Right cardiac atrium (tissue), 5 donors: Measurements from ENCODE around the gene RPS10. TPM values are rescaled to one million over a fixed set of nuclear protein-coding genes. Genes with fewer than 3 reads are reported as not detected.

Experiments
- ATAC-seq, 2 donors: fragments of 200-7000 bp; cut with Tn5 transposase; one replicate each; pipeline versions ENCODE4 v1.8.0 to v1.9.1; 2020; ENCODE audit warnings: moderate library complexity in 2 of 2, mild to moderate bottlenecking in 1 of 2
- DNase-seq, 3 donors: peaks; one replicate each; pipeline ENCODE4 v3.0.0-alpha.2; 2020
- H3K27ac ChIP-seq: one replicate; pipeline ENCODE4 v1.5.1; 2013; ENCODE audit warnings: mild to moderate bottlenecking, low read length, control low read depth, moderate library complexity
- H3K27me3 ChIP-seq: one replicate; pipeline ENCODE4 v1.6.1; 2013; ENCODE audit not compliant: control insufficient read depth, insufficient read depth
- H3K4me1 ChIP-seq: one replicate; pipeline ENCODE4 v1.6.1; 2013; ENCODE audit warnings: low read length; ENCODE audit not compliant: control insufficient read depth, insufficient read depth
- H3K4me3 ChIP-seq: one replicate; pipeline ENCODE4 v1.5.1; 2013; ENCODE audit warnings: low read length, control low read depth
- H3K9me3 ChIP-seq: one replicate; pipeline ENCODE4 v1.6.1; 2013; ENCODE audit warnings: low read length; ENCODE audit not compliant: control insufficient read depth
- WGBS: extraction: QIAGEN DNeasy Blood & Tissue Kit; methylation state at CpG from one replicate; pipeline ENCODE4 v1.1.7; 2013; 5-methylcytosine and 5-hydroxymethylcytosine counted together
- intact Hi-C, 4 donors: fragments of 100-400 bp; cut with DNase I; formaldehyde crosslinking; loops; one replicate each; pipeline versions ENCODE4 v1.11.0 to v1.14.0; 2022 to 2023
- polyA plus RNA-seq: library from polyadenylated mRNA; stranded (reverse); fragments of 200-250 nt; gene quantifications from one replicate; pipeline ENCODE4 v1.2.3, GENCODE V29; 2013
- total RNA-seq, 4 donors: library from RNA; stranded (reverse); fragmentation: NEBNext Ultra II Directional; extraction: Animal tissue kit (Norgen Biotek cat#: 25700); gene quantifications; one replicate each; pipeline ENCODE4 v1.2.1, GENCODE V29; 2021
- donor health status: healthy with polysubstance abuse.
- donor health status: DM: no; HTN: yes; CAD: no.
- donor health status: DM: no; HTN: no; CAD: no.
- donor health status: DM: no; HTN: yes; CAD: no; lungs with severe emphysema.
- donor health status: DM: yes; HTN: yes; CAD: no.

Gene RPS10
- total and polyA plus RNA-seq, 5 donors = 730 to 1,117 (median 817) TPM

- intact Hi-C loops = loop anchor here in 3 of 4 donors (10.0 kb wide), 1 partner anchor 141 kb away; no protein-coding TSS in a partner anchor
- ATAC-seq (no peak), DNase-seq (no peak)
- Histone ChIP-seq H3K4me1 (no peaks in the 10 kb centered on the region), H3K9me3 (no peaks in the 10 kb centered on the region), H3K27ac (no peak overlapping the region), H3K27me3 (no peaks in the 10 kb centered on the region), H3K4me3 (no peak overlapping the region)
- WGBS = 70% methylated on average over 4 of the region's 4 CpGs
Observed at GRCh38 chr6:34463849-34464248, 38.0 kb upstream of the RPS10 start.

GRCh38 chr6:34463299-34463698 lies 37.4 kb upstream of the RPS10 start:
- intact Hi-C loops = loop anchor here in 3 of 4 donors (10.0 kb wide), 1 partner anchor 142 kb away; no protein-coding TSS in a partner anchor
- Histone ChIP-seq H3K27ac (no peak overlapping the region), H3K27me3 (no peaks in the 10 kb centered on the region), H3K9me3 (no peaks in the 10 kb centered on the region), H3K4me1 (no peaks in the 10 kb centered on the region), H3K4me3 (no peak overlapping the region)
- 89% methylated on average over 2 of the region's 2 CpGs for WGBS
- ATAC-seq = no peak
- no peak for DNase-seq

GRCh38 chr6:34462551-34462971 lies 36.7 kb upstream of the RPS10 start:
- H3K27ac ChIP-seq = peak overlapping the region; percentile 48
- no peaks in the 10 kb centered on the region for H3K27me3 ChIP-seq
- ATAC-seq (peak; percentile 88), DNase-seq (peak; percentile 57 to 83 (median 73))
- H3K4me1 ChIP-seq = no peaks in the 10 kb centered on the region
- intact Hi-C loops = loop anchor here in 3 of 4 donors (10.0 kb wide), 1 partner anchor 142 kb away; no protein-coding TSS in a partner anchor
- no peak overlapping the region for H3K4me3 ChIP-seq
- 17% methylated on average over 6 of the region's 6 CpGs for WGBS
- H3K9me3 ChIP-seq = no peaks in the 10 kb centered on the region

GRCh38 chr6:34462010-34462409 lies 36.1 kb upstream of the RPS10 start:
- WGBS = 54% methylated on average over 6 of the region's 6 CpGs
- H3K9me3 ChIP-seq = no peaks in the 10 kb centered on the region
- no peak for ATAC-seq
- H3K27ac ChIP-seq = peak overlapping the region; percentile 48
- H3K4me1 ChIP-seq = no peaks in the 10 kb centered on the region
- intact Hi-C loops = loop anchor here in 3 of 4 donors (10.0 kb wide), 1 partner anchor 143 kb away; no protein-coding TSS in a partner anchor
- no peaks in the 10 kb centered on the region for H3K27me3 ChIP-seq
- no peak overlapping the region for H3K4me3 ChIP-seq
- DNase-seq = no peak

- H3K9me3 ChIP-seq = no peaks in the 10 kb centered on the region
- intact Hi-C loops = loop anchor here in 3 of 4 donors (10.0 kb wide), 1 partner anchor 144 kb away; no protein-coding TSS in a partner anchor
Observed at GRCh38 chr6:34460796-34461507, 35.1 kb upstream of the RPS10 start.

GRCh38 chr6:34459899-34460593 lies 34.2 kb upstream of the RPS10 start:
- H3K27ac ChIP-seq = no peak overlapping the region
- H3K9me3 ChIP-seq = no peaks in the 10 kb centered on the region
- DNase-seq (no peak), ATAC-seq (peak; percentile 40 to 50)
- intact Hi-C loops = loop anchor here in 3 of 4 donors (10.0 kb wide), 1 partner anchor 145 kb away; no protein-coding TSS in a partner anchor
- no peaks in the 10 kb centered on the region for H3K27me3 ChIP-seq
- WGBS = 55% methylated on average over 6 of the region's 6 CpGs
- H3K4me3 ChIP-seq = no peak overlapping the region
- H3K4me1 ChIP-seq = no peaks in the 10 kb centered on the region

More at GRCh38 chr6:34460796-34461507, 35.1 kb upstream of the RPS10 start:
- ATAC-seq (no peak), DNase-seq (no peak)
- no peak overlapping the region for H3K27ac ChIP-seq
- no peak overlapping the region for H3K4me3 ChIP-seq
- WGBS = 89% methylated on average over 5 of the region's 5 CpGs
- no peaks in the 10 kb centered on the region for H3K27me3 ChIP-seq
- no peaks in the 10 kb centered on the region for H3K4me1 ChIP-seq

GRCh38 chr6:34457742-34458735 lies 32.2 kb upstream of the RPS10 start:
- intact Hi-C loops = no loop called here

GRCh38 chr6:34457382-34457741 lies 31.5 kb upstream of the RPS10 start:
- ATAC-seq (no peak), DNase-seq (no peak)
- Histone ChIP-seq H3K27ac (no peak overlapping the region), H3K4me1 (no peaks in the 10 kb centered on the region), H3K27me3 (no peaks in the 10 kb centered on the region), H3K9me3 (no peaks in the 10 kb centered on the region), H3K4me3 (no peak overlapping the region)
- 60% methylated on average over 2 of the region's 2 CpGs for WGBS
- intact Hi-C loops = no loop called here

More at GRCh38 chr6:34457742-34458735, 32.2 kb upstream of the RPS10 start:
- Histone ChIP-seq H3K4me3 (no peak overlapping the region), H3K4me1 (no peaks in the 10 kb centered on the region), H3K9me3 (no peaks in the 10 kb centered on the region), H3K27ac (no peak overlapping the region), H3K27me3 (no peaks in the 10 kb centered on the region)
- 71% methylated on average over 14 of the region's 14 CpGs for WGBS
- DNase-seq (no peak), ATAC-seq (no peak)

GRCh38 chr6:34455831-34456230 lies 30.0 kb upstream of the RPS10 start:
- no peak overlapping the region for H3K27ac ChIP-seq
- no peak overlapping the region for H3K4me3 ChIP-seq
- no peaks in the 10 kb centered on the region for H3K4me1 ChIP-seq
- intact Hi-C loops = no loop called here
- no peaks in the 10 kb centered on the region for H3K9me3 ChIP-seq
- no peak for ATAC-seq
- no peak for DNase-seq
- no peaks in the 10 kb centered on the region for H3K27me3 ChIP-seq
- 92% methylated on average over 1 of the region's 1 CpG for WGBS

GRCh38 chr6:34451192-34451591 lies 25.3 kb upstream of the RPS10 start:
- intact Hi-C loops = no loop called here
- H3K9me3 ChIP-seq = no peaks in the 10 kb centered on the region
- DNase-seq (no peak), ATAC-seq (no peak)
- no peaks in the 10 kb centered on the region for H3K27me3 ChIP-seq
- no peaks in the 10 kb centered on the region for H3K4me1 ChIP-seq
- H3K4me3 ChIP-seq = no peak overlapping the region
- WGBS = 100% methylated on average over 1 of the region's 1 CpG
- H3K27ac ChIP-seq = no peak overlapping the region
